Keratinocyte (primary cell): ENCODE measurements around the gene ADCY5. TPM values are rescaled to one million over a fixed set of nuclear protein-coding genes. Genes with fewer than 3 reads are reported as not detected.

Source experiments
- DNase-seq: peaks from one replicate; pipeline ENCODE4 v3.0.0-alpha.2; 2011; ENCODE audit warnings: low read depth, missing footprints, low spot score
- FAIRE-seq: peaks from 2 replicates; lab custom pipeline; 2011; peaks lifted over from hg19 to GRCh38; lab: Jason Lieb, UNC
- H2AFZ ChIP-seq: 2 replicates; pipeline ENCODE4 v1.6.0; 2012; ENCODE audit warnings: low read length, control low read depth, inconsistent platforms; ENCODE audit not compliant: control insufficient read depth
- H3K27ac ChIP-seq: 2 replicates; pipeline ENCODE4 v1.5.1; 2011; ENCODE audit warnings: low read length; ENCODE audit not compliant: control insufficient read depth, insufficient read depth
- H3K27me3 ChIP-seq: 3 replicates; pipeline ENCODE4 v1.6.0; 2011; ENCODE audit warnings: low read length; ENCODE audit not compliant: control insufficient read depth, insufficient read depth; ENCODE audit errors: extremely low read depth
- H3K36me3 ChIP-seq, 2 experiments: 2 replicates in 1 of 2; 3 replicates in 1 of 2; pipeline ENCODE4 v1.5.1; 2011; ENCODE audit warnings: low read length in 2 of 2, mild to moderate bottlenecking in 1 of 2; ENCODE audit not compliant: control insufficient read depth in 2 of 2, insufficient read depth in 2 of 2; ENCODE audit errors: extremely low read depth in 1 of 2
- H3K4me1 ChIP-seq: 3 replicates; pipeline ENCODE4 v1.5.1; 2011; ENCODE audit warnings: low read length; ENCODE audit not compliant: control insufficient read depth, insufficient read depth; ENCODE audit errors: extremely low read depth
- H3K4me2 ChIP-seq: 3 replicates; pipeline ENCODE4 v1.6.0; 2011; ENCODE audit warnings: low read depth, low read length; ENCODE audit not compliant: control insufficient read depth, insufficient read depth; ENCODE audit errors: extremely low read depth
- H3K4me3 ChIP-seq, 3 experiments: fragments of 200-600 bp in 1 of 3; sonication (generic) in 1 of 3; 2 replicates in 2 of 3; 3 replicates in 1 of 3; pipeline ENCODE4 v1.5.1; 2011 to 2016; ENCODE audit warnings: low read length in 3 of 3, mild to moderate bottlenecking in 3 of 3, control low read depth in 2 of 3, inconsistent platforms in 1 of 3, low read depth in 1 of 3, mixed read lengths in 1 of 3, mixed run types in 1 of 3, moderate library complexity in 1 of 3; ENCODE audit not compliant: control insufficient read depth in 2 of 3, insufficient read depth in 2 of 3; ENCODE audit errors: extremely low read depth in 1 of 3
- H3K79me2 ChIP-seq: 2 replicates; pipeline ENCODE4 v1.6.0; 2012; ENCODE audit warnings: low read length; ENCODE audit not compliant: control insufficient read depth, insufficient read depth
- H3K9ac ChIP-seq: 3 replicates; pipeline ENCODE4 v1.6.0; 2011; ENCODE audit warnings: low read length; ENCODE audit not compliant: control insufficient read depth, insufficient read depth; ENCODE audit errors: extremely low read depth
- H3K9me1 ChIP-seq: 3 replicates; pipeline ENCODE4 v1.6.0; 2011; ENCODE audit warnings: low read length; ENCODE audit not compliant: control insufficient read depth, insufficient read depth; ENCODE audit errors: extremely low read depth
- H3K9me3 ChIP-seq: 2 replicates; pipeline ENCODE4 v1.5.1; 2012; ENCODE audit warnings: low read depth, low read length; ENCODE audit not compliant: control insufficient read depth
- H4K20me1 ChIP-seq: 3 replicates; pipeline ENCODE4 v1.6.0; 2011; ENCODE audit warnings: low read length; ENCODE audit not compliant: control insufficient read depth, insufficient read depth; ENCODE audit errors: extremely low read depth
- CTCF ChIP-seq, 3 experiments: IDR thresholded peaks in 1 of 3; conservative IDR thresholded peaks in 1 of 3; optimal IDR thresholded peaks in 1 of 3; 2 replicates in 2 of 3; 3 replicates in 1 of 3; pipeline versions ENCODE3 to v1.5.1; 2011; ENCODE audit warnings: low read length in 3 of 3, mild to moderate bottlenecking in 3 of 3, moderate library complexity in 2 of 3, control low read depth in 1 of 3, inconsistent platforms in 1 of 3; ENCODE audit not compliant: insufficient read depth in 2 of 3; ENCODE audit errors: extremely low read depth in 1 of 3
- EZH2 ChIP-seq: IDR thresholded peaks from one replicate; pipeline ENCODE4 v1.6.1; 2012; ENCODE audit warnings: inconsistent platforms, mild to moderate bottlenecking, low read length, moderate library complexity
- dilution Hi-C: fragments of 300-500 bp; cut with MboI; formaldehyde crosslinking; loops from one replicate; pipeline ENCODE4 v1.7.0; 2020; ENCODE audit warnings: low sequenced_read_pairs; ENCODE audit not compliant: extremely low pct_ligation_motif_present
- polyA plus RNA-seq, 5 experiments: library from polyadenylated mRNA; depleted of rRNA in 3 of 5; stranded (reverse) in 3 of 5; stranded (forward) in 1 of 5; unstranded in 1 of 5; fragments of >200 nt; gene quantifications; 1 replicate in 1 of 5; 2 replicates in 3 of 5; 3 replicates in 1 of 5; pipeline versions ENCODE4 v1.2.1 to v1.2.3, GENCODE V29; 2011 to 2012; ENCODE audit warnings: missing spikeins in 2 of 5, low read depth in 1 of 5, low replicate concordance in 1 of 5

The ADCY5 gene
- polyA plus RNA-seq, 1 donor (not counting 4 experiments of a cell fraction or from before 2014, with no cell fraction given), result not detected

GRCh38 chr3:123333401-123333800 lies 115.5 kb downstream of the ADCY5 start:
- Histone ChIP-seq H2AFZ (no peak overlapping the region), H3K36me3 (no peaks in the 10 kb centered on the region), H3K27ac (no peak overlapping the region), H3K9me3 (no peaks in the 10 kb centered on the region), H3K79me2 (no peaks in the 10 kb centered on the region), H3K4me2 (no peak overlapping the region), H4K20me1 (peaks cover 3% of the 10 kb centered on the region), H3K9ac (no peak overlapping the region), H3K4me3 (no peak overlapping the region), H3K9me1 (no peaks in the 10 kb centered on the region), H3K27me3 (peaks cover under 1% of the 10 kb centered on the region), H3K4me1 (no peaks in the 10 kb centered on the region)
- FAIRE-seq, result no peak
- DNase-seq, result no peak
- TF ChIP-seq EZH2 (no peak), CTCF (optimal IDR thresholded peaks at IDR 0.05 in 1 of 3, IDR thresholded peaks at IDR 0.05 in 1 of 3, conservative IDR thresholded peaks at IDR 0.05 in 1 of 3; ENCODE audit: extremely low read depth in 1 of 3, insufficient read depth in 2 of 3, low read length in 3 of 3) (no peak)
- dilution Hi-C loops, result no loop called here

GRCh38 chr3:123332124-123332641 lies 116.7 kb downstream of the ADCY5 start:
- Histone ChIP-seq H4K20me1 (peaks cover 3% of the 10 kb centered on the region), H3K36me3 (no peaks in the 10 kb centered on the region), H3K4me2 (no peak overlapping the region), H3K9me3 (no peaks in the 10 kb centered on the region), H3K27me3 (no peaks in the 10 kb centered on the region), H3K9me1 (no peaks in the 10 kb centered on the region), H3K79me2 (no peaks in the 10 kb centered on the region), H3K27ac (no peak overlapping the region), H2AFZ (no peak overlapping the region), H3K4me3 (no peak overlapping the region), H3K4me1 (no peaks in the 10 kb centered on the region), H3K9ac (no peak overlapping the region)
- TF ChIP-seq CTCF (optimal IDR thresholded peaks at IDR 0.05 in 1 of 3, IDR thresholded peaks at IDR 0.05 in 1 of 3, conservative IDR thresholded peaks at IDR 0.05 in 1 of 3; ENCODE audit: extremely low read depth in 1 of 3, insufficient read depth in 2 of 3, low read length in 3 of 3) (no peak), EZH2 (no peak)
- FAIRE-seq, result no peak
- dilution Hi-C loops, result no loop called here
- DNase-seq, result no peak
